ENCODE measurements around the gene NADK2. TPM values are rescaled to one million over a fixed set of nuclear protein-coding genes. Genes with fewer than 3 reads are reported as not detected.
"Not testable (repeated sequence)": the region's sequence is repeated elsewhere in the genome, so short reads cannot be mapped to it uniquely, and the experiment has no call there.

Gene NADK2
- total and polyA plus RNA-seq, 12 donors, result 9.8 to 53.5 (median 37.7) TPM

GRCh38 chr5:36200513-36200912 lies 41.2 kb downstream of the NADK2 start:
- ATAC-seq (no peak), DNase-seq (no peak)
- Histone ChIP-seq H3K27ac (no peak overlapping the region), H3K4me1 (peaks cover 0 to 17% (median 10%) of the 10 kb centered on the region in 9 donors), H3K27me3 (no peaks in the 10 kb centered on the region), H3K9me3 (no peaks in the 10 kb centered on the region), H3K36me3 (peaks cover 0 to 88% (median 28%) of the 10 kb centered on the region in 9 donors), H3K4me3 (no peak overlapping the region)
- no peak for TF ChIP-seq CTCF (IDR thresholded peaks at IDR 0.05)
- intact Hi-C loops (cut with DNase I), result no loop called here
- WGBS, 2 donors, result 82 to 84% methylated on average over 4 of the region's 4 CpGs

DNA sequence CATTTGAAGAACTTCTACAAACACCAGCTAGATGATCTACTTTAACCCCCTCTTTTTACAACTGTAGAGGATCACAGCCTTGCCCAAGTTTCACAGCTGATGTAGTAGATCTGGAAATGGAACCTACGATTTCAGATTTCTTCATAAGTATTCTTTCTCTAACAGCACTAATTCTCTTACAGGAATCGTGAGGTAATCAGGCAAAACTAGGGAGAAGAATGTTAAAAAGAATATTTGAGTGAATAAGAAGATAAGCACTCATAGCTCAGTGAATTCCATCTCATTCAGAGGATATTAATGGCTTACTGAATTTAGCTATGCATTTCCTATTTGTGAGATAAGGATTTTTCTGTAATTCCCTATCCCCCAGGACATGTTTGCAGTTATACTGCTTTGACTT lies 42.1 kb downstream of the NADK2 start:
- Histone ChIP-seq H3K36me3 (peaks cover 0 to 89% (median 31%) of the 10 kb centered on the region in 9 donors), H3K27ac (no peak overlapping the region), H3K27me3 (no peaks in the 10 kb centered on the region), H3K4me1 (peaks cover 0 to 17% (median 10%) of the 10 kb centered on the region in 9 donors), H3K4me3 (no peak overlapping the region), H3K9me3 (no peaks in the 10 kb centered on the region)
- WGBS, 2 donors, result 62 to 73% methylated on average over 2 of the region's 2 CpGs
- DNase-seq, result no peak
- no peak for ATAC-seq
- intact Hi-C loops (cut with DNase I), result no loop called here
- TF ChIP-seq CTCF (IDR thresholded peaks at IDR 0.05), result no peak

DNA sequence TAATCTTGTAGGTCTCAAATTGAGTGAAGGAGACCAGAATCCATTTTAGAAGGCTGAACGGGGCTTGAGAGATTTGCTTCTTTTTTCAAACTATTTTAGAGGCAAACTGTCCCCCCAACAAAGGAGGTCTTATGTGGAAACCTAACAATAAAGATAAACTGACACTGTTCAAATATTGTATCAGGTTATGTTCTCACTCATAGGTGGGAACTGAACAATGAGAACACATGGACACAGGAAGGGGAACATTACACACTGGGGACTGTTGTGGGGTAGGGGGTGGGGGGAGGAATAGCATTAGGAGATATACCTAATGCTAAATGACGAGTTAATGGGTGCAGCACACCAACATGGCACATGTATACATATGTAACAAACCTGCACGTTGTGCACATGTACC lies 42.9 kb downstream of the NADK2 start:
- H3K4me1 ChIP-seq, result peaks cover 0 to 16% (median 10%) of the 10 kb centered on the region in 9 donors
- ATAC-seq; H3K4me3 ChIP-seq; H3K9me3 ChIP-seq; H3K27ac ChIP-seq; intact Hi-C loops (cut with DNase I); DNase-seq; H3K27me3 ChIP-seq: not testable (repeated sequence)
- H3K36me3 ChIP-seq, result peaks cover 0 to 90% (median 38%) of the 10 kb centered on the region in 9 donors
- WGBS, 2 donors, result 90 to 93% methylated on average over 2 to 3 of the region's 3 CpGs

- H3K4me1 ChIP-seq, result peaks cover 0 to 11% (median 10%) of the 10 kb centered on the region in 9 donors
- DNase-seq (no peak), ATAC-seq (no peak)
- intact Hi-C loops (cut with DNase I), result no loop called here
- H3K27me3 ChIP-seq, result no peaks in the 10 kb centered on the region
- TF ChIP-seq CTCF (IDR thresholded peaks at IDR 0.05), result no peak
- no peak overlapping the region for H3K4me3 ChIP-seq
- no peak overlapping the region for H3K27ac ChIP-seq
- H3K36me3 ChIP-seq, result peaks cover 0 to 91% (median 39%) of the 10 kb centered on the region in 9 donors
- H3K9me3 ChIP-seq, result no peaks in the 10 kb centered on the region
Measured at GRCh38 chr5:36198281-36198680, 43.4 kb downstream of the NADK2 start.

DNA sequence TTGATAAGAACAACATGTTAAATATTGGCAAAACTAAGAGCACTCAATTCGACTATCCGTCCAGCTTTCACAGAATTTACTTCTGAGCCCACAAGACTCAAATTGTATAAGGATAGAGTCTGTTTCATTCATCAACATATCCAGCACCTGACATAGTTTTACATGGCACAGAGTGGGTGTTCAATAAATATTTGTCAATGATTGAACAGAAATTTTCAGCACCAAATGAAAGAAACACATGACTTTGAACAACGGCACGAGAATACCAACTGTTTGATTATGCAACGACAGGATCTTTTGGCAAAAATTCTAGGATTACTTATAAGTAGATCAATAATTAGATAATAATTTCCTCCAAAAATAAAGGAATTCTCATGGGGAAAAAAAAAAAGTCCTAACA lies 48.0 kb downstream of the NADK2 start:
- no peak overlapping the region for H3K27ac ChIP-seq
- DNase-seq, result no peak
- no peak for ATAC-seq
- no peaks in the 10 kb centered on the region for H3K27me3 ChIP-seq
- no peak overlapping the region for H3K4me3 ChIP-seq
- intact Hi-C loops (cut with DNase I), result no loop called here
- WGBS, 2 donors, result 97 to 98% methylated on average over 5 of the region's 5 CpGs
- H3K36me3 ChIP-seq, result peaks cover 0 to 89% (median 27%) of the 10 kb centered on the region in 9 donors
- no peaks in the 10 kb centered on the region for H3K4me1 ChIP-seq
- H3K9me3 ChIP-seq, result peaks cover 0 to 21% (median 5%) of the 10 kb centered on the region in 11 donors
- TF ChIP-seq CTCF (IDR thresholded peaks at IDR 0.05), result no peak

- H3K4me1 ChIP-seq; ATAC-seq; H3K4me3 ChIP-seq; DNase-seq; H3K27me3 ChIP-seq; H3K27ac ChIP-seq; intact Hi-C loops (cut with DNase I): not testable (repeated sequence)
- Histone ChIP-seq H3K36me3 (peaks cover 0 to 56% (median 9%) of the 10 kb centered on the region in 9 donors), H3K9me3 (peaks cover 0 to 18% (median under 1%) of the 10 kb centered on the region in 11 donors)
- WGBS, 2 donors, result 98 to 99% methylated on average over 3 to 4 of the region's 4 CpGs
Measured at GRCh38 chr5:36184408-36184807, 57.3 kb downstream of the NADK2 start.

All from heart right ventricle (tissue), 16 donors.